GM18873 (cell line): ENCODE data around the gene C1orf122.

Source experiments
- ATAC-seq: cut with Tn5 transposase; IDR thresholded peaks from one replicate; pipeline ENCODE4 v1.9.1; 2021; ENCODE audit warnings: mild to moderate bottlenecking, moderate library complexity, moderate number of reproducible peaks; ENCODE audit not compliant: unreplicated experiment, low FRiP score

C1orf122 gene

GRCh38 chr1:37797750-37798345, 9.7 kb upstream of the C1orf122 start:
- no peak for ATAC-seq

GRCh38 chr1:37802439-37802838, 5.2 kb upstream of the C1orf122 start:
- ATAC-seq: no peak

- ATAC-seq: no peak
Observed at GRCh38 chr1:37807220-37807554, 403 bp upstream of the C1orf122 start.

- peak; percentile 2 for ATAC-seq
Observed at GRCh38 chr1:37808369-37809319, 1.1 kb downstream of the C1orf122 start.

GRCh38 chr1:37809942-37810341, 2.4 kb downstream of the C1orf122 start:
- ATAC-seq: no peak

- ATAC-seq: no peak
Observed at GRCh38 chr1:37811027-37811655, 3.6 kb downstream of the C1orf122 start.

- no peak for ATAC-seq
Observed at GRCh38 chr1:37813529-37814145, 6.0 kb downstream of the C1orf122 start.

GRCh38 chr1:37814252-37814651, 6.7 kb downstream of the C1orf122 start:
- no peak for ATAC-seq

GRCh38 chr1:37817481-37817880, 9.9 kb downstream of the C1orf122 start:
- ATAC-seq: no peak

- ATAC-seq: no peak
Observed at GRCh38 chr1:37821481-37821880, 13.9 kb downstream of the C1orf122 start.

GRCh38 chr1:37822906-37823815, 15.6 kb downstream of the C1orf122 start:
- ATAC-seq: no peak

GRCh38 chr1:37824001-37824400, 16.4 kb downstream of the C1orf122 start:
- ATAC-seq: no peak

- no peak for ATAC-seq
Observed at GRCh38 chr1:37825506-37825905, 17.9 kb downstream of the C1orf122 start.

- ATAC-seq: no peak
Observed at GRCh38 chr1:37828410-37829074, 21.0 kb downstream of the C1orf122 start.

GRCh38 chr1:37831109-37831508, 23.5 kb downstream of the C1orf122 start:
- no peak for ATAC-seq

GRCh38 chr1:37831809-37832208, 24.2 kb downstream of the C1orf122 start:
- no peak for ATAC-seq

- no peak for ATAC-seq
Observed at GRCh38 chr1:37836788-37837187, 29.2 kb downstream of the C1orf122 start.

- no peak for ATAC-seq
Observed at GRCh38 chr1:37839676-37840075, 32.1 kb downstream of the C1orf122 start.

GRCh38 chr1:37840711-37841110, 33.1 kb downstream of the C1orf122 start:
- no peak for ATAC-seq
